WTC11 (cell line): ENCODE measurements around the gene PLA2G4E. TPM values are rescaled to one million over a fixed set of nuclear protein-coding genes. Genes with fewer than 3 reads are reported as not detected.

Experiments
- ATAC-seq: fragments of 200-7000 bp; cut with Tn5 transposase; 2 replicates; pipeline ENCODE4 v1.10.0; 2021; ENCODE audit warnings: mild to moderate bottlenecking, moderate library complexity
- CTCF ChIA-PET: fragments of 300-600 bp; sonication (Branson Sonifier 250); formaldehyde crosslinking; loops from one replicate; lab custom pipeline; 2021; ENCODE audit warnings: antibody characterized with exemption; lab: Charles Lee
- POLR2A ChIA-PET: fragments of 350-600 bp; sonication (Branson Sonifier 250); formaldehyde crosslinking; loops from one replicate; lab custom pipeline; 2021; ENCODE audit warnings: antibody characterized with exemption; lab: Charles Lee
- DNase-seq: peaks from one replicate; pipeline ENCODE4 v3.0.0; 2021; ENCODE audit warnings: low spot score
- H3K27ac Mint-ChIP-seq: 2 replicates; pipeline ENCODE4 v1.8.0; 2021; ENCODE audit warnings: mixed read lengths
- H3K27me3 Mint-ChIP-seq: 2 replicates; pipeline ENCODE4 v1.8.0; 2021; ENCODE audit warnings: low read depth, mild to moderate bottlenecking, moderate library complexity, mixed read lengths
- H3K36me3 Mint-ChIP-seq: 2 replicates; pipeline ENCODE4 v1.8.0; 2021; ENCODE audit warnings: mixed read lengths
- H3K4me1 Mint-ChIP-seq: 2 replicates; pipeline ENCODE4 v1.8.0; 2022; ENCODE audit warnings: mixed read lengths
- H3K4me3 Mint-ChIP-seq: 2 replicates; pipeline ENCODE4 v1.8.0; 2021; ENCODE audit warnings: mild to moderate bottlenecking, moderate library complexity, mixed read lengths
- H3K9me3 Mint-ChIP-seq: 2 replicates; pipeline ENCODE4 v1.8.0; 2021; ENCODE audit warnings: mixed read lengths
- CREB1 ChIP-seq: sonication (generic); formaldehyde crosslinking; IDR thresholded peaks from 2 replicates; pipeline ENCODE4 v1.8.0; 2023; ENCODE audit warnings: mild to moderate bottlenecking, missing genetic modification reagents
- EMX1 ChIP-seq: fragments of 250-450 bp; sonication (Bioruptor Pico); IDR thresholded peaks from 2 replicates; pipeline ENCODE4 v1.8.0; 2021; ENCODE audit warnings: mild to moderate bottlenecking
- ERG ChIP-seq: fragments of 250-450 bp; sonication (Bioruptor Pico); IDR thresholded peaks from 2 replicates; pipeline ENCODE4 v1.8.0; 2021; ENCODE audit warnings: mild to moderate bottlenecking
- GRHL2 ChIP-seq: fragments of 250-450 bp; sonication (Bioruptor Pico); IDR thresholded peaks from 2 replicates; pipeline ENCODE4 v1.8.0; 2022; ENCODE audit warnings: mild to moderate bottlenecking, moderate library complexity; ENCODE audit not compliant: insufficient replicate concordance, severe bottlenecking
- HMGA2 ChIP-seq: fragments of 250-450 bp; sonication (Bioruptor Pico); IDR thresholded peaks from 2 replicates; pipeline ENCODE4 v1.4.0; 2021; ENCODE audit warnings: mild to moderate bottlenecking, moderate library complexity
- JAZF1 ChIP-seq: fragments of 250-450 bp; sonication (Bioruptor Pico); IDR thresholded peaks from 2 replicates; pipeline ENCODE4 v1.9.0; 2021; ENCODE audit warnings: moderate library complexity, mild to moderate bottlenecking, inconsistent platforms
- NFE2L1 ChIP-seq: sonication (generic); formaldehyde crosslinking; IDR thresholded peaks from 2 replicates; pipeline ENCODE4 v1.8.1; 2023; ENCODE audit warnings: missing genetic modification reagents
- NR3C1 ChIP-seq: sonication (generic); formaldehyde crosslinking; conservative IDR thresholded peaks from 2 replicates; pipeline ENCODE4 v1.8.1; 2023; ENCODE audit warnings: low read depth, mild to moderate bottlenecking, missing genetic modification reagents
- OVOL2 ChIP-seq: fragments of 250-450 bp; sonication (Bioruptor Pico); IDR thresholded peaks from 2 replicates; pipeline ENCODE4 v1.9.0; 2021; ENCODE audit warnings: mild to moderate bottlenecking, borderline replicate concordance
- SMAD4 ChIP-seq: sonication (generic); formaldehyde crosslinking; IDR thresholded peaks from 2 replicates; pipeline ENCODE4 v1.8.0; 2022; ENCODE audit warnings: mild to moderate bottlenecking, missing genetic modification reagents
- SP1 ChIP-seq: sonication (generic); formaldehyde crosslinking; conservative IDR thresholded peaks from 2 replicates; pipeline ENCODE4 v1.8.1; 2022; ENCODE audit warnings: missing genetic modification reagents
- TCF7 ChIP-seq: sonication (generic); formaldehyde crosslinking; IDR thresholded peaks from 2 replicates; pipeline ENCODE4 v1.8.0; 2022; ENCODE audit warnings: mild to moderate bottlenecking, low read depth, missing genetic modification reagents, moderate library complexity
- TP53 ChIP-seq: sonication (generic); formaldehyde crosslinking; IDR thresholded peaks from 2 replicates; pipeline ENCODE4 v1.8.1; 2023; ENCODE audit warnings: mild to moderate bottlenecking, missing genetic modification reagents
- ZMAT4 ChIP-seq: fragments of 250-450 bp; sonication (Bioruptor Pico); IDR thresholded peaks from 2 replicates; pipeline ENCODE4 v1.9.0; 2021; ENCODE audit warnings: mild to moderate bottlenecking
- ZNF219 ChIP-seq: sonication (generic); formaldehyde crosslinking; IDR thresholded peaks from 2 replicates; pipeline ENCODE4 v1.8.0; 2023; ENCODE audit warnings: missing genetic modification reagents, mild to moderate bottlenecking, borderline replicate concordance
- ZNF671 ChIP-seq: fragments of 250-450 bp; sonication (Bioruptor Pico); IDR thresholded peaks from 2 replicates; pipeline ENCODE4 v1.8.0; 2021; ENCODE audit warnings: mild to moderate bottlenecking
- total RNA-seq: library from RNA; stranded (reverse); gene quantifications from 3 replicates; pipeline ENCODE4 v1.2.3, GENCODE V29; 2021
- TF ChIP-seq, protein P1 (sequence below): fragments of 200-600 bp; IDR thresholded peaks from 2 replicates; pipeline ENCODE4 v1.8.0; 2022; ENCODE audit warnings: antibody characterized with exemption
- TF ChIP-seq, protein P2 (sequence below): sonication (generic); formaldehyde crosslinking; IDR thresholded peaks from 2 replicates; pipeline ENCODE4 v1.8.0; 2022; ENCODE audit warnings: mild to moderate bottlenecking, missing genetic modification reagents
- TF ChIP-seq, protein P3 (sequence below): sonication (generic); formaldehyde crosslinking; IDR thresholded peaks from 2 replicates; pipeline ENCODE4 v1.8.1; 2023; ENCODE audit warnings: mild to moderate bottlenecking, moderate library complexity, missing genetic modification reagents

Gene PLA2G4E
- total RNA-seq, 1 experiment from 2014 or later = not detected

GRCh38 chr15:41933771-41934170 is 87.1 kb downstream of the PLA2G4E start:
- DNase-seq (no peak), ATAC-seq (no peak)
- Mint-ChIP-seq H3K27ac (no peak overlapping the region; the same call in 1 of the 2 replicates), H3K27me3 (no peaks in the 10 kb centered on the region), H3K9me3 (no peaks in the 10 kb centered on the region), H3K36me3 (peaks cover 8% of the 10 kb centered on the region; the same call in 1 of the 2 replicates), H3K4me3 (no peak overlapping the region), H3K4me1 (peaks cover 40% of the 10 kb centered on the region)
- CTCF ChIA-PET = interaction anchor here (0.8 to 1.1 kb wide), 4 partner anchors 16 to 160 kb away, joined by 3 to 5 read pairs (median 4); no protein-coding TSS in a partner anchor
- TF ChIP-seq ZNF671 (CRISPR knock-in tag) = no peak
- POLR2A ChIA-PET = no interaction called here

GRCh38 chr15:41933326-41933725 is 87.5 kb downstream of the PLA2G4E start:
- DNase-seq (no peak), ATAC-seq (no peak)
- Mint-ChIP-seq H3K36me3 (peaks cover 8% of the 10 kb centered on the region; the same call in 1 of the 2 replicates), H3K4me1 (peaks cover 43% of the 10 kb centered on the region), H3K4me3 (no peak overlapping the region), H3K9me3 (no peaks in the 10 kb centered on the region), H3K27me3 (no peaks in the 10 kb centered on the region), H3K27ac (peak overlapping the region; percentile 62)
- TF ChIP-seq JAZF1 (CRISPR knock-in tag) (no peak), TCF7 (CRISPR knock-in tag) (no peak), TP53 (CRISPR knock-in tag) (no peak), SMAD4 (no peak), ZMAT4 (CRISPR knock-in tag) (no peak), OVOL2 (CRISPR knock-in tag) (no peak), NFE2L1 (CRISPR knock-in tag) (no peak), CREB1 (CRISPR knock-in tag) (no peak), EMX1 (no peak)
- TF ChIP-seq, protein P1, sequence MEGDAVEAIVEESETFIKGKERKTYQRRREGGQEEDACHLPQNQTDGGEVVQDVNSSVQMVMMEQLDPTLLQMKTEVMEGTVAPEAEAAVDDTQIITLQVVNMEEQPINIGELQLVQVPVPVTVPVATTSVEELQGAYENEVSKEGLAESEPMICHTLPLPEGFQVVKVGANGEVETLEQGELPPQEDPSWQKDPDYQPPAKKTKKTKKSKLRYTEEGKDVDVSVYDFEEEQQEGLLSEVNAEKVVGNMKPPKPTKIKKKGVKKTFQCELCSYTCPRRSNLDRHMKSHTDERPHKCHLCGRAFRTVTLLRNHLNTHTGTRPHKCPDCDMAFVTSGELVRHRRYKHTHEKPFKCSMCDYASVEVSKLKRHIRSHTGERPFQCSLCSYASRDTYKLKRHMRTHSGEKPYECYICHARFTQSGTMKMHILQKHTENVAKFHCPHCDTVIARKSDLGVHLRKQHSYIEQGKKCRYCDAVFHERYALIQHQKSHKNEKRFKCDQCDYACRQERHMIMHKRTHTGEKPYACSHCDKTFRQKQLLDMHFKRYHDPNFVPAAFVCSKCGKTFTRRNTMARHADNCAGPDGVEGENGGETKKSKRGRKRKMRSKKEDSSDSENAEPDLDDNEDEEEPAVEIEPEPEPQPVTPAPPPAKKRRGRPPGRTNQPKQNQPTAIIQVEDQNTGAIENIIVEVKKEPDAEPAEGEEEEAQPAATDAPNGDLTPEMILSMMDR = no peak
- TF ChIP-seq, protein P2, sequence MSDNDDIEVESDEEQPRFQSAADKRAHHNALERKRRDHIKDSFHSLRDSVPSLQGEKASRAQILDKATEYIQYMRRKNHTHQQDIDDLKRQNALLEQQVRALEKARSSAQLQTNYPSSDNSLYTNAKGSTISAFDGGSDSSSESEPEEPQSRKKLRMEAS (CRISPR knock-in tag) = no peak
- POLR2A ChIA-PET = interaction anchor here (0.6 kb wide), 1 partner anchor 9 kb away, joined by 3 read pairs; no protein-coding TSS in a partner anchor
- CTCF ChIA-PET = interaction anchor here (0.8 to 1.1 kb wide), 3 partner anchors 23 to 160 kb away, joined by 3 to 5 read pairs (median 4); no protein-coding TSS in a partner anchor

DNA sequence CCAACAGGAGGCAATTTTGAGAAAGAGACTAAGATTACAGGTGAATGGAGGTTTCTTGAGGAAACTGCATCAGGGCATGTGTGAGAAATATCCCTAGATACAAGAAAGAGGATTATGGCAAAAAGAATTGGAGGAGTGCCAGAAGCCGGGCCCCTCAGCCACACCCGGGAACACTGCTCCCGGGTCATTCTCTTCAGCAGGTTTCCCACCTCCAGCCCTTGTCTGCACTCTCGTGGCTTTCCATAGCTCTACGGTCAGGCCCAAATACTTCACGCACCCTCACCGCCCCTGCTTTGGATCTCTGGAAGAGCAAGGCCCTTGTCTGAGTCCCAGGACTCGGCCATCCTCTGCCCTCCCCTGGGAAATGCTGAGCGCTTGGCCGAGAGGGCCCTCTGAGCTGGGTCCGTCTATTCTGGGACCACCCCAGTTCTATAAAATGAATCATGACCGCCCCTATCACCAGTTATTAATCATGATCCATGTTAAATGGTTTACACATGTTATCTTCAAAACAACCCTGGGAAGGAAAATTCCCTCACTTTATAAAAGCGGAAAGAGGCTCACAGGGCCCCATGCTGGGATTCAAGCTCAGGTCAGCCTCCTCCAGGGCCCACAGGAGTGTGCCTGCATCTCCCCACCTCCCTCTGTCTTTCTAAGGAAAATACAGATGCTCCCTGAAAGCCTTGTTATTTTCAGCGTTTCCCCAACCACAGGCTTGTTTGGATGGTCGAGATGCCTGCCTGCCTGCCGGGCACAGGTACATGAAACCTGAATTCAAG is 88.1 kb downstream of the PLA2G4E start:
- no peaks in the 10 kb centered on the region for H3K27me3 Mint-ChIP-seq
- H3K27ac Mint-ChIP-seq = peak overlapping the region; percentile 62
- TF ChIP-seq HMGA2 (no peak), ZNF219 (CRISPR knock-in tag) (no peak), EMX1 (no peak), ZNF671 (CRISPR knock-in tag) (no peak), SP1 (no peak), ERG (CRISPR knock-in tag) (no peak), GRHL2 (no peak), NR3C1 (no peak)
- TF ChIP-seq, protein P3, sequence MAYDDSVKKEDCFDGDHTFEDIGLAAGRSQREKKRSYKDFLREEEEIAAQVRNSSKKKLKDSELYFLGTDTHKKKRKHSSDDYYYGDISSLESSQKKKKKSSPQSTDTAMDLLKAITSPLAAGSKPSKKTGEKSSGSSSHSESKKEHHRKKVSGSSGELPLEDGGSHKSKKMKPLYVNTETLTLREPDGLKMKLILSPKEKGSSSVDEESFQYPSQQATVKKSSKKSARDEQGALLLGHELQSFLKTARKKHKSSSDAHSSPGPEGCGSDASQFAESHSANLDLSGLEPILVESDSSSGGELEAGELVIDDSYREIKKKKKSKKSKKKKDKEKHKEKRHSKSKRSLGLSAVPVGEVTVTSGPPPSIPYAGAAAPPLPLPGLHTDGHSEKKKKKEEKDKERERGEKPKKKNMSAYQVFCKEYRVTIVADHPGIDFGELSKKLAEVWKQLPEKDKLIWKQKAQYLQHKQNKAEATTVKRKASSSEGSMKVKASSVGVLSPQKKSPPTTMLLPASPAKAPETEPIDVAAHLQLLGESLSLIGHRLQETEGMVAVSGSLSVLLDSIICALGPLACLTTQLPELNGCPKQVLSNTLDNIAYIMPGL (CRISPR knock-in tag) = no peak
- ATAC-seq = no peak; the same call in 1 of the 2 replicates
- H3K4me1 Mint-ChIP-seq = peaks cover 49% of the 10 kb centered on the region
- no peaks in the 10 kb centered on the region for H3K9me3 Mint-ChIP-seq
- ChIA-PET POLR2A (interaction anchor here (0.6 to 0.9 kb wide), 2 partner anchors 10 to 40 kb away, joined by 3 read pairs; partner anchors contain the start of gene EHD4), CTCF (interaction anchor here (0.8 to 1.1 kb wide), 4 partner anchors 23 to 159 kb away, joined by 3 to 5 read pairs (median 4); no protein-coding TSS in a partner anchor)
- H3K4me3 Mint-ChIP-seq = no peak overlapping the region
- no peak for DNase-seq
- H3K36me3 Mint-ChIP-seq = peaks cover 8% of the 10 kb centered on the region; the same call in 1 of the 2 replicates
